Nephron progenitor cell (in vitro differentiated cells): ENCODE data around the gene ITGB1BP2.
"Not testable (repeated sequence)": the region's sequence is repeated elsewhere in the genome, so short reads cannot be mapped to it uniquely, and the experiment has no call there.

ENCODE experiments used
- DNase-seq: peaks from one replicate; pipeline ENCODE4 v3.0.0; 2021
- H3K27ac Mint-ChIP-seq: 2 replicates; pipeline ENCODE4 v1.8.0; 2021; ENCODE audit warnings: mild to moderate bottlenecking, moderate library complexity, mixed read lengths
- H3K27me3 Mint-ChIP-seq: 2 replicates; pipeline ENCODE4 v1.8.0; 2021; ENCODE audit warnings: mild to moderate bottlenecking, low read depth, mixed read lengths; ENCODE audit not compliant: poor library complexity
- H3K36me3 Mint-ChIP-seq: 2 replicates; pipeline ENCODE4 v1.8.0; 2021; ENCODE audit warnings: low read depth, mixed read lengths
- H3K4me1 Mint-ChIP-seq: 2 replicates; pipeline ENCODE4 v1.8.0; 2021; ENCODE audit warnings: mixed read lengths
- H3K4me3 Mint-ChIP-seq: 2 replicates; pipeline ENCODE4 v1.8.0; 2021; ENCODE audit warnings: mild to moderate bottlenecking, moderate library complexity, mixed read lengths
- H3K9me3 Mint-ChIP-seq: 2 replicates; pipeline ENCODE4 v1.8.0; 2021; ENCODE audit warnings: mild to moderate bottlenecking, moderate library complexity, mixed read lengths
- CTCF ChIP-seq: fragments of 200-600 bp; sonication (generic); IDR thresholded peaks from 2 replicates; pipeline ENCODE4 v1.5.0; 2021; ENCODE audit warnings: antibody characterized with exemption

ITGB1BP2 gene

GRCh38 chrX:71326394-71326793, 24.8 kb downstream of the ITGB1BP2 start:
- peaks cover 2% of the 10 kb centered on the region for H3K27me3 Mint-ChIP-seq
- no peak for DNase-seq
- H3K27ac Mint-ChIP-seq, result no peak overlapping the region
- H3K36me3 Mint-ChIP-seq, result peaks cover 28% of the 10 kb centered on the region
- H3K9me3 Mint-ChIP-seq, result peaks cover 53% of the 10 kb centered on the region
- no peak overlapping the region for H3K4me3 Mint-ChIP-seq
- TF ChIP-seq CTCF, result no peak
- H3K4me1 Mint-ChIP-seq, result no peaks in the 10 kb centered on the region

GRCh38 chrX:71349151-71349665, 47.7 kb downstream of the ITGB1BP2 start:
- not testable (repeated sequence) for DNase-seq, H3K27ac Mint-ChIP-seq, H3K27me3 Mint-ChIP-seq, H3K36me3 Mint-ChIP-seq, H3K4me1 Mint-ChIP-seq, H3K4me3 Mint-ChIP-seq
- H3K9me3 Mint-ChIP-seq, result peaks cover 30% of the 10 kb centered on the region

- peaks cover 32% of the 10 kb centered on the region for H3K9me3 Mint-ChIP-seq
- not testable (repeated sequence) for DNase-seq, H3K27ac Mint-ChIP-seq, H3K4me3 Mint-ChIP-seq, H3K36me3 Mint-ChIP-seq, H3K27me3 Mint-ChIP-seq, H3K4me1 Mint-ChIP-seq
These were observed 48.3 kb downstream of the ITGB1BP2 start for GRCh38 chrX:71349867-71350266.

GRCh38 chrX:71352439-71352838, 50.9 kb downstream of the ITGB1BP2 start:
- peaks cover 36% of the 10 kb centered on the region for H3K9me3 Mint-ChIP-seq
- not testable (repeated sequence) for DNase-seq, H3K4me3 Mint-ChIP-seq, H3K36me3 Mint-ChIP-seq, H3K4me1 Mint-ChIP-seq, H3K27me3 Mint-ChIP-seq, H3K27ac Mint-ChIP-seq
